Smooth muscle cell of the umbilical artery (primary cell): ENCODE data around the gene CYSRT1. TPM values are rescaled to one million over a fixed set of nuclear protein-coding genes. Genes with fewer than 3 reads are reported as not detected.

Experiments used
- total RNA-seq: library from RNA; depleted of rRNA; stranded (reverse); fragments of >200 nt; gene quantifications from 2 replicates; pipeline ENCODE4 v1.2.3, GENCODE V29; 2014

The CYSRT1 gene, protein sequence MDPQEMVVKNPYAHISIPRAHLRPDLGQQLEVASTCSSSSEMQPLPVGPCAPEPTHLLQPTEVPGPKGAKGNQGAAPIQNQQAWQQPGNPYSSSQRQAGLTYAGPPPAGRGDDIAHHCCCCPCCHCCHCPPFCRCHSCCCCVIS
- total RNA-seq: 0.30 and 0.46 TPM in 2 replicates

DNA sequence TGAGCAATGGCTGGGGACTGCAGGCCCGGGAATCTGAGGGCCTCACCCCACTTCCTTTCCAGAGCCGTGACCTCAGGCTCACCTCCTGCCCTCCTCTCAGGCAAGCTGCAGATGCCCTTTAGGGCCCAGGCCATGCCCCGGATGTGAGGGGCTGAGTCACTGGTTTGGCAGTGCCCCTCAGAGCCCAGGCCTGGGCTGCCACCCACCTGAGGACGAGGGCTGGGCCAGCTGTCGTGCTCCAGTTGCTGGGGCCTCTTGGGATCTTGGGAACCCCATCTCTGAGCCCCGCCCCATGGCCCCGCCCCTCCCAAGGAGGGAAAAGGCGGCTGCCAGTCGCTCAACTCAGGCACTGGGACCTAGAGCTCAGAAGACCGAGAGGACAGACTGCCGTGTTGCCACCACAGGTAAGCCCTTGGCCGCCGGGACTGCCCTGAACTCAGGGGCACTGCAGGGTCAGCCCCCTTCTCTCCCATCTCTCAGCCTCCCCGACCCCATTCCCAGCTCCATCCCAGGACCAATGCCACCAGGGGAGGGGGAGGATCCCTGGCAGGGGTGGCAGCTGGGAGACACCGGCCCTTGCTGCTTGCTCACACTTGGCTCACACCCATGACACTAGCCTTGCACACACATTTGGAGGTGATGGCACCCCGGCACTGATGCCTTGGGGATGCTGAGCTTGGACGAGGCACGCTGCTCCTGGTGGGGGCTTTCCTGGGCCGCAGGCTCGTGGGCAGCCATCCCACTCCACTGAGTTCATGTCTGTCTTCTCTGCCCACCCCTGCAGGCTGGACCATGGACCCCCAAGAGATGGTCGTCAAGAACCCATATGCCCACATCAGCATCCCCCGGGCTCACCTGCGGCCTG lies at the start of gene CYSRT1:
CYSRT1 (plus strand) TSS at position 345 of the 865 bp plus-strand sequence; CDS start at position 793, 448 bp downstream.

DNA sequence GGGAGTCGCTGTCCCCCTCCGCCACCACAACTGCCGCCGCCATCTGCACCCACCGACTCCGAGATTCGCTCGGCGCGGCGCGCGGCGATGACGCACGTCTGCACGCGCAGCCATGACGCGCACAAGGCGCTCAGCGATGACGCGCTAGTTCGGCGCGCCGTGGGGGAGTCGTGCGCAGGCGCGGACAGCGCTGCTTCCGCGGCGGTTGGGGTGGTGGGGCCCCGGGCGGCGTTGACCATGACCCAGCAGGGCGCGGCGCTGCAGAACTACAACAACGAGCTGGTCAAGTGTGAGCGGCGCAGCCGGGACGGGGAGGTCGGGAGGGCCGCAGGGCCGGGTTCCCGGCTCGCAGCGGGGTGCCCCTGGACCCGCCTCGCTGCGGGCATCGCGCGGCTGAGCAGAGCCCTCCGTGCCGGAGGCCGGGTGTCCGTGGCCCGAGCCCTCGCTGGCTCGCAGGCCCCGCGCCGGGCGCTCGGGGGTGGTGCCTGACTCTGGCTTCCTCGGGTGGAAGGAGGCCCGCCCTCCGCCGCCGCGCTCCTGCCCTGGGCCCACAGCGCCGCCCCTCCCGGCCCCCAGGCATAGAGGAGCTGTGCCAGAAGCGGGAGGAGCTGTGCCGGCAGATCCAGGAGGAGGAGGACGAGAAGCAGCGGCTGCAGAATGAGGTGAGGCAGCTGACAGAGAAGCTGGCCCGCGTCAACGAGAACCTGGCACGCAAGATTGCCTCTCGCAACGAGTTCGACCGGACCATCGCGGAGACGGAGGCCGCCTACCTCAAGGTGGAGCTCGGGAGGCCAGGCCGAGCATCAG lies 36.3 kb upstream of the CYSRT1 start, which contains the start of the genes ANAPC2 and SSNA1:
ANAPC2 (minus strand) TSS at position 71 of the 807 bp plus-strand sequence; CDS start at position 43, 28 bp downstream.
SSNA1 (plus strand) TSS at position 187 of the 807 bp plus-strand sequence; CDS start at position 238, 51 bp downstream.

DNA sequence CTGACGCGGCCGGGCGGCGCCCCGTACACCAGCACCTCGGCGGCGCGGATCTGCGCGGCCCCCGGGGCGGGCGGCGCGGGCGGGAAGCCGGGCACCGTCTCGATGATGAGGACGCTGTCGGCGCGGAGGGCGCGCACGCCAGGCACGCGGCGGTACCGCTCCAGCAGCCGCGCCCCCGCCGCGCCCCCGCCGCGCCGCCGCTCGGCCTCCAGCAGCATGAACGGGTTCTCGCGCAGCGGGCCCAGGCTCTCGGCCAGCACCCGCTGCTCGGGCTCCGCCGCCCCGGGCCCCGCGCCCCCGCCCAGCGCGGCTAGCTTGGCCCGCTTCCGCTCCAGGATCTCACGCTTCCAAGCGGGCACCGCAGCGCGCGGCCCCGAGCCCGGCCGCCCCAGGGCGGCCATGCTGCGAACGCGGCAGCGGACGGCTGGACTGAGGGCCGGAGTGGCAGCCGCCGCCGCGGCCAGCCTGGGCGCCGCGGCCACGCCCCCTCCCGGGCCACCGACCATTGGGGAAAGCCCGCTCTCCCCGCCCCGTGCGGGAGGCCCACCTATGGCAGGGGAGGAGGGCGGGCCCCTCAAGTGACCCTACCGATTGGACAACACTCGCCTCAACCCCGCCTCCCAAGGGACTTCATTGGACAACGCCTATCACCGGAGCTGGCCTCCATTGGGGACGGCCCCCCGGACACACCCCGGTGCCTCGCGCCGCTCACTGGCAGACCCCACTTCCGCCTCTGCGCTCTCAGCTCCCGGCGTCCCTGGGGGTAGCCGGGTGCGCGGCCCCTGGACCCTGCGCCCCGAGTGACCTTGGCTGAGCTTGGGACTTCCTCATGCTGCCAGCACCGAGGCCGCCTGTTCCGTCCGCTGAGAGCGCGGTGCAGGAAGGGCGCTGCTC lies 24.4 kb upstream of the CYSRT1 start, which contains the start of gene TPRN:
TPRN (minus strand) TSS at position 431 of the 894 bp plus-strand sequence; CDS start at position 401, 30 bp downstream.

DNA sequence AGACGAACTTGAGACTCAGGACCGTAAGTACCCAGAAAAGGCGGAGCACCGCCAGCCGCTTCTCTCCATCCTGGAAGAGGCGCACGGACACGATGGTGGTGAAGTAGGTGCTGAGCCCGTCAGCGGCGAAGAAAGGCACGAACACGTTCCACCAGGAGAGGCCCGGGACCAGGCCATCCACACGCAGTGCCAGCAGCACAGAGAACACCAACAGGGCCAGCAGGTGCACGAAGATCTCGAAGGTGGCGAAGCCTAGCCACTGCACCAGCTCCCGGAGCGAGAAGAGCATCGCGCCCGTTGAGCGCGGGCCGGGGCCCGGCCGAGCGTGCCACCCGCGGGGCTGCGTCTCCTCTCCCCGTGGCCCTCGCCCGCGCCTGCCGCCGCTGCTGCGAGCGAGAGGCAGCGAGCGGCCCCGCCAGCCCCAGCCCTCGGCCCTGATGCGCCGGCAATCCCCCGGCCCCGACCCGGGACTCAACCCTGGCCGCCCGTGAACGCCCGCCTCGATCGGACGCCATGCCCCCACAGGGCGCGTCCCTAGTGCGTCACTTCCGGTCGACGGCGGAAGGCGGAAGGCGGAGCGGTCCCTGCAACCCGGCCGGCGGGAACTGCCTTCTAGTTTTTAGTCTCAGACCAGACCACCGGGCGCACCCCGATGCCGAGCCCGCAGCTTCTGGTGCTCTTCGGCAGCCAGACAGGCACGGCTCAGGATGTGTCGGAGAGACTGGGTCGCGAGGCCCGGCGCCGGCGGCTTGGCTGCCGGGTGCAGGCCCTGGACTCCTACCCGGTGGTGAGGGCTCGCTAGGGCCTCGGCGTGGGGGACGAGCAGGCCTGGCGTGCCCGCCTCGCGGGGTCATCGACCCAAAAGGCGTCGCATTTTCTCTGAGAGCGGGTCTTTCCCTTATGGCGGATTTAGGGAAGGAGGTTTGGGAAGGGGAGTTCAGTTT lies 19.6 kb upstream of the CYSRT1 start, which contains the start of the genes NDOR1 and TMEM203:
NDOR1 (plus strand) TSS at position 575 of the 944 bp plus-strand sequence; CDS start at position 653, 78 bp downstream.
TMEM203 (minus strand) TSS at position 523 of the 944 bp plus-strand sequence; CDS start at position 289, 234 bp downstream.

DNA sequence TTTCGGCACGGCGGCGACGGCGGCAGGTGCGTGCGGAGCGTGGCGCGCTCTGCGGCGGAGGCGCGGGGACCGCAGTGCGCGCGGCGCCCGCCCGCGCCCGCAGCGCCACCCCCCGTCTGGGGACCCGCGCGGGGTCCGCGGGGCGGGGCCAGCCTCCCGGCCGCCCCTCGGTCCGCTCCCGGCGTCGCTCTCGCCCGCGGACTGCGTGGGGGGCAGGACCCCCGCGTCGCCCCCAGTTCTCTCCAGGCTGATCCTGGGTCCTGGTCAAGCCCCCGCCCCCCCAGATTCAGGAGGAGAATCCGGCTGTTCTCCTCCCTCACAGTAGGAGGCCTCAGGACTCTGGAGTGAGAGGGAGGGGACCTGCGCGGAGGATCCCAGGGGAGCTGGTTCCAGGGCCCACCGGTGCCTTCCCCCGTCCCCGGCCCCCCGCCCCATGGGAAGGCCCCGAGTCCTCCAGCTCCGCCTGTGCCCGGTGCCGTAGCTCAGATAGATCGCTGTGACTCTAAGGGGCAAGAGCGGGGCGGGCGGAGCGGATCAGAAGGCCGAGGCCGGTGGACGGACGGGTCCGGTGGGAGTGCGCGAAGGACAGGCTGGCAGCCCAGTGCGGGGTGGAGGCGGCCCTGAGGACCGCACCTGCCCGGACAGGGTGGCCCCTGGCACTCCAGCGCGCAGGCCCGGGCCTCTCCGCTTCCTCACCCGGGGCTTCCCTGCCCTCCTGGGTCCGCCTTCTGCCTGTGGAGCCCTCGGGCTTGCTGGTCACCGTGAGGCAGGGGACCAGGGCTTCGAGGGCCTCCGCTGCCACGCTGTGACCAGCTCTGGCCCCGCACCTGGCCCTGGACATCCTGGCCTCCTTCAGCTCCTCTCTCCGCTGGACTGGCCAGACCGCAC lies 2.5 kb upstream of the CYSRT1 start, which contains the start of gene RNF208:
RNF208 (minus strand) TSS at position 51 of the 888 bp plus-strand sequence. CDS start 1,028 bp downstream, outside the sequence.

DNA sequence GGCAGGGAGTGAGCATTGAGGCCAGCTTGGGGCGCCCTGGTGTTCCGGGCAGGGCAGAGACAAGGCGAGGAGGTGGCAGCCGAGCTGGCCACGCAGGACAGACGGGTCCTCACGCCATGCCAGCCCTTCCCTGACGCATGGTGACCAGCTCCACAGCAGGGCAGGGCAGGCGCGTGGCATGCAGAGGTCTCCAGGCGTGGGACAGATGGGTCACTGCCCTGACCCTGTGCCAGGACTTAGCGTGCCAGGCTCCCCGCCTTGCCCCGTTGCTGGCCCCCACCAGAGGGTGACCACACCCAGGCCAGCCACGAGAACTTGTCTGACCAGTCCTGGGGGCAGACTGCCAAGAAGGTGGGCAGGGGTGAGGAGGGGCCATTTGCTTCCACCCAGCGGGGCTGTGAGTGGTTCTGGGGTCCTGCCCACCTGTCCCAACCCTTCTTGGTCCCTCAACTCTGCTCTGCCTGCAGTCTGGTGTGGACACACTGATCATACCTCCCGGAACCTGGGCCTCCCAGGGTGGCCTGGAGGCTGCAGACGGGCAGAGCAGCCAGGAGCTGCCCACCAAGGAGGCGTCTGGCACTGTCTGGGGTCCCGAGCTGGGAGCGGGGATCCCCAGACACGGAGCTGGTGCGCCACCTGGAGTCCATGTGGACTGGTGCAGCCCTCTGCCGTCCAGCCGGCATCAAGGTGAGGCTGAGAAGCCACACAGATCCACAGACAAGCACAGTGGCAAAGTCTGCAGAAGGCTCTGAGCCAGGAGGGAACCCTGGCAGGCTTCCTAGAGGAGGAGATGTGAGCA lies 2.3 kb downstream of the CYSRT1 start, which contains the start of gene RNF224:
RNF224 (plus strand) TSS at position 449 of the 799 bp plus-strand sequence. CDS start 834 bp downstream, outside the sequence.

DNA sequence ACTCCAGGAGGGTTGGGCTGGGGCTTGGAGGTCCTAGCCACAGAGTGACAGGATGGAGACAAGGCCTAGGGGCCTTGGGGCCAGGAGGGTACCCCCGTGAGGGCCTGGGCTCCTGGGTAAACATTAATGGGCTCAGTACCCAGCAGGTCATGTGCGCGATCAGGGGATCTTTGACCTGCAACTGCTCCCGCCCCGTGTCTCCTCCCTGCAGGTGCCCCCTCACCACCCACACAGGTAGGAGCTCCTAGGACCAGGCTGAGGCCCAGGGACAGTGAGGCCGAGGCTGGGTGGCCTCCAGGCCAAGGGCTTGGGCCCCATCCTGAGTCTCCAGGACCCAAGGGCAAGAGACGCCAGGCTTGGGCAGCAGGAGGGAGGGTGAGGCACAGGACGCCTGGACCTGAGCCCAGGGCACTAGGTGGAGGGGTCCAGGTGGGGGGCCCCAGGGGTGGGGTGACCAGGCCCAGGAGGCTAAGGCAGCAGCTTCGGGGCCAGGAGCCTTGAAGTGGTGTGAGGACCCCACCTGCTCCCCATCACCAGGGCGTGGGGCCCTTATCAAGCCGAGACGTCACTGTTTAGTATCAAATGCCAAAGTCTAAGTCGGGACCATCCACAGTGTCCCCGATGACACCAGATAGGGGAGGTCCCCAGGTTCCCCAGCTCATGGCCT lies 5.9 kb downstream of the CYSRT1 start, which contains the start of gene SLC34A3:
SLC34A3 (plus strand) TSS at position 197 of the 667 bp plus-strand sequence. CDS start 802 bp downstream, outside the sequence.

DNA sequence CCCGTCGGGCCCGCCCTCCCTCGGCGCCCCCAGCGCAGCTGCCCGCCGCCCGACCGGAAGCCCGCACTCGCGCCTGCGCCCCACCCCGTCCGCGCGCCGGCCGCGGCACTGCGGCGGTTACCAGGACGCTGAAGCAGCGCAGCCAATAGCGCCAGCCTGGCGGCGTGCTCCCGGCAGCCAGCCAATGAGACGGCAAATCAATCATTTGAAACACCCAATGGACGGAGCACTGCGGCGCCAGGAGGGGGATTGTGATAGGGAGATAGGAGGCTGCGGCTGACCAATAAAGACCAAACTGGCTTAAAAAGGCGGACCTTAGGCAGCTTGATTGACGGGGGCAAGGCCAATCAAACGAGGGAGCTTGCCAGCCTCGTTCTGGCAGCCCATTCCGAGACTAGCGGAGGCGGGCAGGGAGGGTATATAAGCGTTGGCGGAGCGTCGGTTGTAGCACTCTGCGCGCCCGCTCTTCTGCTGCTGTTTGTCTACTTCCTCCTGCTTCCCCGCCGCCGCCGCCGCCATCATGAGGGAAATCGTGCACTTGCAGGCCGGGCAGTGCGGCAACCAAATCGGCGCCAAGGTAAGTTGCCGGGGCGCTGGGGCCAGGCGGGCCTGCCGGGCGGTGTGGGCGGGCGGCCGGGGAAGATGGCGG lies 16.0 kb downstream of the CYSRT1 start, which contains the start of gene TUBB4B:
TUBB4B (plus strand) TSS at position 447 of the 649 bp plus-strand sequence; CDS start at position 521, 74 bp downstream.

DNA sequence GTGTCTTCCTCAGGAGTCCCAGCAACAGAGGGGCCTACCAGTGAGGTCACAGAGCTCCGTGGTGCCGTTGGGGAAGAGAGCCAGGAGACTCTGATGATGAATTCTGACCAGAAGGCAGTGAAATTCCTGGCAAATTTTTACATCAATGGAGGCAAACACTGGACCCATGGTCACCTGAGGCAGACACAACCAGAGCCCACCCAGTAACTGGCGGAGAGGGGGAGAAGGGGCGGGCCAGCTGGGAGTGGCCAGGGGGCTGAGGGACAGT lies 26.2 kb downstream of the CYSRT1 start, which contains the start of gene STPG3:
STPG3 (plus strand) TSS at position 93 of the 268 bp plus-strand sequence; CDS start at position 94, 1 bp downstream.

DNA sequence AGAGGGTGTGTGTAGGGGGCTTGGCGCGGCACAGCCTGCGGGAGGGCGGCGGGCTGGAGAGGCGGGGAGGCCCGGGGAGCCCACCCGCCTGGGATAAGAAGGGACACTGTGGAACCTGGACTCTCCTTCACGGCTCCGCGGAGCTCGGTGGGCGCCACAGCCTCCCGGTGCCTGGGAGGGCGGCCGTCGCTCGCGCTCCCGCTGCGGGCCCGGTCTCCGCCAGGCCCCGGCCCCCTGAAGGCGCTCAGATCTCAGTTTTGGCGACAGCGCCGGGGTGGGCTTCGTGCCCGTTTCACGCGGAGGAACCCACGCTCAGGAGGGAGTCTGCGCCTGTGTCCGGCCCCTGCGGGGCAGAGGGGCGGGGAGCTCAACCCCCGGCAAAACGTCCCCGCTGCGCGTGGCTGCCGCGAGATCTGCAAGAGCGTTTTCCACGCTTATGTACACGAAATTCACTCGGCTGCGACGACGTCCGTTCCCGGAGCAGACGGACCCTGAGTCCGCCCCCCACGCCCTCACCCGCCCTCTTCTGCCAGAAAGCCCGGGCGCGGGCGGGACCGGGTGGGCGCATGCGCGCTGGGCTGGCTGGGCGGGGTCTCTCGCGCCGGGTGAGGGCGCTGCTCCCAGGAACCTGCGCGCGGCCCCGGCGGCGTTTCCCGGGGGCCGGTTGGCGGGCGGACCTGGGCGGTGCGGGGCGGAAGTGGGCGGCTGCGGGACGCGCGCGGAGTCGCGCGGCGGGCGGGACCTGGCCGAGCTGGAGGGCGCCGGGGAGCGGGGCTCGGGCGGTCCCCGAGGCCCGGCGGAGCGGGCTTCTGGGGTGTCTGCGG lies 29.9 kb downstream of the CYSRT1 start, which contains the start of gene NELFB:
NELFB (plus strand) TSS at position 704 of the 824 bp plus-strand sequence.

Other genes starting within 250 kb of the CYSRT1 start
- gene PTGDS, start 247.7 kb upstream of the CYSRT1 start, total RNA-seq: 8.3 and 21.4 TPM in 2 replicates
- 0.88 and 1.5 TPM in 2 replicates for gene LCNL1, start 242.2 kb upstream of the CYSRT1 start, total RNA-seq
- 13.5 and 17.8 TPM in 2 replicates for gene PAXX, start 232.8 kb upstream of the CYSRT1 start, total RNA-seq
- 2.5 and 3.3 TPM in 2 replicates for gene CLIC3, start 228.6 kb upstream of the CYSRT1 start, total RNA-seq
- 46.0 and 68.3 TPM in 2 replicates for gene ABCA2, start 196.9 kb upstream of the CYSRT1 start, total RNA-seq
- gene FUT7, start 193.1 kb upstream of the CYSRT1 start, total RNA-seq: under 0.01 TPM in 1 of 2 replicates, not detected in the other
- 27.3 and 49.4 TPM in 2 replicates for gene NPDC1, start 179.0 kb upstream of the CYSRT1 start, total RNA-seq
- gene ENTPD2, start 171.1 kb upstream of the CYSRT1 start, total RNA-seq: not detected in 2 replicates
- 0.89 and 5.7 TPM in 2 replicates for gene SAPCD2, start 154.6 kb upstream of the CYSRT1 start, total RNA-seq
- 18.7 and 21.5 TPM in 2 replicates for gene UAP1L1, start 147.7 kb upstream of the CYSRT1 start, total RNA-seq
- 176 and 185 TPM in 2 replicates for gene MAN1B1, start 138.2 kb upstream of the CYSRT1 start, total RNA-seq
- gene DPP7, start 110.4 kb upstream of the CYSRT1 start, total RNA-seq: 69.1 and 79.6 TPM in 2 replicates
- gene GRIN1, start 86.0 kb upstream of the CYSRT1 start, total RNA-seq: 0.09 TPM in 1 of 2 replicates, not detected in the other
- not detected in 2 replicates for gene LRRC26, start 55.1 kb upstream of the CYSRT1 start, total RNA-seq
- gene TMEM210, start 53.1 kb upstream of the CYSRT1 start, total RNA-seq: not detected in 2 replicates
- gene ANAPC2, start 36.6 kb upstream of the CYSRT1 start, total RNA-seq: 25.5 and 28.8 TPM in 2 replicates
- 51.0 and 65.9 TPM in 2 replicates for gene SSNA1, start 36.5 kb upstream of the CYSRT1 start, total RNA-seq
- gene TPRN, start 24.4 kb upstream of the CYSRT1 start, total RNA-seq: 6.2 and 8.9 TPM in 2 replicates
- 32.1 and 32.8 TPM in 2 replicates for gene TMEM203, start 19.5 kb upstream of the CYSRT1 start, total RNA-seq
- gene NDOR1, start 19.5 kb upstream of the CYSRT1 start, total RNA-seq: 2.7 and 5.4 TPM in 2 replicates
- gene RNF208, start 2.9 kb upstream of the CYSRT1 start, total RNA-seq: 0.30 and 0.83 TPM in 2 replicates
- not detected in 2 replicates for gene RNF224, start 2.3 kb downstream of the CYSRT1 start, total RNA-seq
- under 0.01 TPM in 1 of 2 replicates, not detected in the other for gene SLC34A3, start 5.7 kb downstream of the CYSRT1 start, total RNA-seq
- gene TUBB4B, start 16.1 kb downstream of the CYSRT1 start, total RNA-seq: 60.9 and 219 TPM in 2 replicates
- gene STPG3, start 26.1 kb downstream of the CYSRT1 start, total RNA-seq: not detected in 2 replicates
- 36.5 and 54.9 TPM in 2 replicates for gene NELFB, start 30.2 kb downstream of the CYSRT1 start, total RNA-seq
- gene TOR4A, start 52.6 kb downstream of the CYSRT1 start, total RNA-seq: 19.0 and 33.5 TPM in 2 replicates
- 0.18 and 0.30 TPM in 2 replicates for gene NRARP, start 77.1 kb downstream of the CYSRT1 start, total RNA-seq
- 10.8 and 12.2 TPM in 2 replicates for gene EXD3, start 198.0 kb downstream of the CYSRT1 start, total RNA-seq
- gene NOXA1, start 198.2 kb downstream of the CYSRT1 start, total RNA-seq: 0.18 and 0.30 TPM in 2 replicates
- gene ENTPD8, start 216.2 kb downstream of the CYSRT1 start, total RNA-seq: not detected in 2 replicates
- 11.3 and 26.0 TPM in 2 replicates for gene NSMF, start 234.2 kb downstream of the CYSRT1 start, total RNA-seq